Endodermal cell (in vitro differentiated cells): Measurements from ENCODE around the gene CAPN9. TPM values are rescaled to one million over a fixed set of nuclear protein-coding genes. Genes with fewer than 3 reads are reported as not detected.
"Not testable (repeated sequence)": the region's sequence is repeated elsewhere in the genome, so short reads cannot be mapped to it uniquely, and the experiment has no call there.

Experiments
- DNase-seq: peaks from one replicate; pipeline ENCODE4 v3.0.0-alpha.2; 2017
- H3K27ac ChIP-seq: 2 replicates; pipeline ENCODE4 v1.5.1; 2013; ENCODE audit warnings: mild to moderate bottlenecking, low read depth, low read length, moderate library complexity
- H3K27me3 ChIP-seq: 2 replicates; pipeline ENCODE4 v1.6.1; 2013; ENCODE audit warnings: mild to moderate bottlenecking, low read length, moderate library complexity; ENCODE audit not compliant: insufficient read depth, control insufficient read depth, poor library complexity, severe bottlenecking
- H3K36me3 ChIP-seq: 2 replicates; pipeline ENCODE4 v1.7.0; 2013; ENCODE audit warnings: mild to moderate bottlenecking, low read length, moderate library complexity; ENCODE audit not compliant: control insufficient read depth, insufficient read depth
- H3K4me1 ChIP-seq: one replicate; pipeline ENCODE4 v1.7.0; 2013; ENCODE audit warnings: low read length; ENCODE audit not compliant: control insufficient read depth, insufficient read depth
- H3K4me3 ChIP-seq: 2 replicates; pipeline ENCODE4 v1.5.1; 2013; ENCODE audit warnings: mild to moderate bottlenecking, low read length, moderate library complexity
- H3K9ac ChIP-seq: 2 replicates; pipeline ENCODE4 v1.6.1; 2013; ENCODE audit warnings: mild to moderate bottlenecking, low read length, moderate library complexity; ENCODE audit not compliant: poor library complexity, severe bottlenecking; ENCODE audit errors: extremely low read depth
- H3K9me3 ChIP-seq: 2 replicates; pipeline ENCODE4 v1.6.1; 2013; ENCODE audit warnings: mild to moderate bottlenecking, low read length, moderate library complexity; ENCODE audit not compliant: control insufficient read depth
- H3K27ac Mint-ChIP-seq: 2 replicates; pipeline ENCODE4 v1.8.0; 2020; ENCODE audit warnings: mixed read lengths
- H3K27me3 Mint-ChIP-seq: 2 replicates; pipeline ENCODE4 v1.8.0; 2021; ENCODE audit warnings: mild to moderate bottlenecking, mixed read lengths; ENCODE audit not compliant: insufficient read depth
- H3K36me3 Mint-ChIP-seq: 2 replicates; pipeline ENCODE4 v1.8.0; 2020; ENCODE audit warnings: low read depth, mixed read lengths
- H3K4me1 Mint-ChIP-seq: 2 replicates; pipeline ENCODE4 v1.8.0; 2020; ENCODE audit warnings: mixed read lengths
- H3K4me3 Mint-ChIP-seq: 2 replicates; pipeline ENCODE4 v1.8.0; 2020; ENCODE audit warnings: mild to moderate bottlenecking, moderate library complexity, mixed read lengths
- H3K9me3 Mint-ChIP-seq: 2 replicates; pipeline ENCODE4 v1.8.0; 2020; ENCODE audit warnings: mild to moderate bottlenecking, mixed read lengths
- CTCF ChIP-seq: fragments of 200-600 bp; sonication (generic); conservative IDR thresholded peaks from 2 replicates; pipeline ENCODE4 v1.5.0; 2021; ENCODE audit warnings: antibody characterized with exemption, mild to moderate bottlenecking
- WGBS, 2 experiments: methylation state at CpG; one replicate each; pipeline versions ENCODE4 v1.1.5 to v1.1.7; 2013; ENCODE audit warnings: missing lambda C conversion rate in 2 of 2, mixed read lengths in 1 of 2; ENCODE audit not compliant: insufficient coverage in 1 of 2, insufficient read length in 1 of 2; 5-methylcytosine and 5-hydroxymethylcytosine counted together
- total RNA-seq, 2 donors: library from RNA; stranded (reverse); fragmentation: NEBNext Ultra II Directional in 1 of 2; extraction: Animal tissue kit (Norgen Biotek cat#: 25700) in 1 of 2; gene quantifications; 2 replicates in 1 of 2; 3 replicates in 1 of 2; pipeline ENCODE4 v1.2.1, GENCODE V29; 2021

CAPN9 gene
- total RNA-seq, 2 donors from 2014 or later: 1.1 TPM

GRCh38 chr1:230766318-230766717 lies 19.1 kb downstream of the CAPN9 start:
- H3K27me3 Mint-ChIP-seq: peaks cover 7% of the 10 kb centered on the region
- H3K9ac ChIP-seq: no peak overlapping the region

DNA sequence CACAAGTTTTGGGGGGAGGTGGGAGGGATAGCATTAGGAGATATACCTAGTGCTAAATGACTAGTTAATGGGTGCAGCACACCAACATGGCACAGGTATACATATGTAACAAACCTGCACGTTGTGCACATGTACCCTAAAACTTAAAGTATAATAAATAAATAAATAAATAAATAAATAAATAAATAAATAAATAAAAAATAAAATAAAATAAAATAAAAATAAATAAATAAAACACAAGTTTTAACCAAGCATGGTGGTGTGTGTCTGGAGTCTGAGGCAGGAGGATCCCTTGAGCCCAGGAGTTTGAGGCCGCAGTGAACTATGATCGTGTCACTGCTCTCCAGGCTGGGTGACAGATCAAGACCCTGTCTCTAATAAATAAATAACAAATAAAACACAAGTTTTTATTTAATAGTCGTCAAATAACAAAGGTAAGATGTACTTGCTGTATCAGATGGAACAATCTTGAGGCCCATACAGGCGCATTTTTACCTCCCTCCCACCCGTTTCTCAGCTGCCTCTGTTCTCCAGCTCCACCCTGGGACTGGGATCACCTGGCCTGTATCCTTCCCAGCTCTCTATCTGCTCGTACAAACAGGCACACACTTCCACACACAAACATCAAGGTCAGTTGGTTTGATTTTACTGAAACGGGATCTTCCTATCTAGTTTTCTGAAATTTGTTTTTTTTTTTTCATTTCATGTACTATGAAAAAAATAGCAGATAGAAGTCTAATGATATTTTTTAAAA lies 20.8 kb downstream of the CAPN9 start:
- not testable (repeated sequence) for H3K4me3 ChIP-seq, H3K27ac Mint-ChIP-seq, H3K27ac ChIP-seq, H3K9ac ChIP-seq, H3K4me3 Mint-ChIP-seq, DNase-seq, H3K36me3 ChIP-seq, H3K36me3 Mint-ChIP-seq, H3K27me3 ChIP-seq, H3K27me3 Mint-ChIP-seq, H3K9me3 Mint-ChIP-seq, H3K9me3 ChIP-seq, H3K4me1 ChIP-seq, H3K4me1 Mint-ChIP-seq
- 91 to 100% methylated on average over 3 to 6 of the region's 8 CpGs for WGBS, 2 experiments

More at GRCh38 chr1:230766318-230766717, 19.1 kb downstream of the CAPN9 start:
- 93 to 100% methylated on average over 2 to 3 of the region's 3 CpGs for WGBS, 2 experiments
- H3K36me3 ChIP-seq: no peaks in the 10 kb centered on the region
- no peak overlapping the region for H3K27ac ChIP-seq
- Mint-ChIP-seq H3K4me1 (peaks cover 1% of the 10 kb centered on the region), H3K9me3 (peaks cover 1% of the 10 kb centered on the region), H3K36me3 (no peaks in the 10 kb centered on the region), H3K4me3 (no peak overlapping the region), H3K27ac (no peak overlapping the region)
- no peak for TF ChIP-seq CTCF
- H3K27me3 ChIP-seq: no peaks in the 10 kb centered on the region
- H3K9me3 ChIP-seq: no peaks in the 10 kb centered on the region
- no peak overlapping the region for H3K4me3 ChIP-seq
- H3K4me1 ChIP-seq: no peaks in the 10 kb centered on the region
- no peak for DNase-seq

GRCh38 chr1:230768903-230769570 lies 21.8 kb downstream of the CAPN9 start:
- Histone ChIP-seq H3K27me3 (no peaks in the 10 kb centered on the region), H3K4me3 (no peak overlapping the region), H3K9me3 (no peaks in the 10 kb centered on the region), H3K4me1 (no peaks in the 10 kb centered on the region), H3K9ac (no peak overlapping the region), H3K27ac (no peak overlapping the region), H3K36me3 (no peaks in the 10 kb centered on the region)
- H3K36me3 Mint-ChIP-seq: no peaks in the 10 kb centered on the region
- WGBS, 2 experiments: 84 to 89% methylated on average over 13 to 15 of the region's 15 CpGs
- no peak for TF ChIP-seq CTCF
- H3K9me3 Mint-ChIP-seq: no peaks in the 10 kb centered on the region
- H3K27ac Mint-ChIP-seq: no peak overlapping the region
- H3K27me3 Mint-ChIP-seq: peaks cover 4% of the 10 kb centered on the region
- no peak for DNase-seq
- H3K4me3 Mint-ChIP-seq: no peak overlapping the region
- H3K4me1 Mint-ChIP-seq: peaks cover 1% of the 10 kb centered on the region
